K562 (cell line): ENCODE measurements around the gene RBM34.

Source experiments
- FOS ChIP-seq: IDR thresholded peaks from 3 replicates; pipeline ENCODE4 v1.6.1; 2011; ENCODE audit not compliant: insufficient read length; ENCODE audit errors: extremely low read depth
- KLF1 ChIP-seq: fragments of 450-650 bp; IDR thresholded peaks from 2 replicates; pipeline ENCODE4 v1.6.1; 2016; ENCODE audit warnings: missing genetic modification characterization, missing compliant biosample characterization

GRCh38 chr1:235206533-235207208 lies 45.6 kb upstream of the RBM34 start:
- TF ChIP-seq FOS (no peak), KLF1 (no peak)
